Fibroblast of skin of left quadriceps (primary cell): ENCODE data around the gene SYTL4.

Experiments used
- DNase-seq, 2 experiments: peaks; one replicate each; pipeline ENCODE4 v3.0.0-alpha.2; 2013; ENCODE audit warnings: low read depth in 2 of 2

The SYTL4 gene

GRCh38 chrX:100695302-100695701, 36.6 kb downstream of the SYTL4 start:
- DNase-seq = no peak

- no peak for DNase-seq
Observed at GRCh38 chrX:100687546-100687945, 44.4 kb downstream of the SYTL4 start.

- DNase-seq = no peak
Observed at GRCh38 chrX:100687128-100687527, 44.8 kb downstream of the SYTL4 start.

- DNase-seq = no peak
Observed at GRCh38 chrX:100685997-100686305, 46.0 kb downstream of the SYTL4 start.

GRCh38 chrX:100685284-100685996, 46.5 kb downstream of the SYTL4 start:
- peak; percentile 36 to 43 for DNase-seq

- DNase-seq = no peak
Observed at GRCh38 chrX:100682939-100683338, 49.0 kb downstream of the SYTL4 start.

GRCh38 chrX:100681599-100681998, 50.3 kb downstream of the SYTL4 start:
- no peak for DNase-seq

GRCh38 chrX:100680756-100681155, 51.2 kb downstream of the SYTL4 start:
- no peak for DNase-seq

- no peak for DNase-seq
Observed at GRCh38 chrX:100677611-100678181, 54.2 kb downstream of the SYTL4 start.

GRCh38 chrX:100674705-100675104, 57.2 kb downstream of the SYTL4 start:
- DNase-seq = no peak

GRCh38 chrX:100673397-100673953, 58.4 kb downstream of the SYTL4 start:
- peak; percentile 19 to 24 for DNase-seq

- no peak for DNase-seq
Observed at GRCh38 chrX:100672966-100673365, 59.0 kb downstream of the SYTL4 start.

- DNase-seq = no peak
Observed at GRCh38 chrX:100663642-100664041, 68.3 kb downstream of the SYTL4 start.

GRCh38 chrX:100662796-100663195, 69.1 kb downstream of the SYTL4 start:
- no peak for DNase-seq

GRCh38 chrX:100662170-100662569, 69.8 kb downstream of the SYTL4 start:
- no peak for DNase-seq

- DNase-seq = no peak
Observed at GRCh38 chrX:100659431-100660137, 72.3 kb downstream of the SYTL4 start.

- DNase-seq = no peak
Observed at GRCh38 chrX:100658941-100659381, 73.0 kb downstream of the SYTL4 start.

GRCh38 chrX:100654261-100654660, 77.7 kb downstream of the SYTL4 start:
- no peak for DNase-seq

GRCh38 chrX:100652266-100652665, 79.7 kb downstream of the SYTL4 start:
- no peak for DNase-seq

GRCh38 chrX:100650841-100651240, 81.1 kb downstream of the SYTL4 start:
- DNase-seq = no peak

GRCh38 chrX:100649550-100650356, 82.2 kb downstream of the SYTL4 start:
- peak; percentile 87 to 88 for DNase-seq
